ENCODE results near the gene PAK4.

GRCh38 chr19:39200066-39200802, 74.6 kb downstream of the PAK4 start:
- TF ChIP-seq CTCF (IDR thresholded peaks at IDR 0.05; ENCODE audit: low read depth, low read length, poor library complexity, severe bottlenecking) (no peak), EZH2phosphoT487 (IDR thresholded peaks at IDR 0.05; ENCODE audit: borderline replicate concordance, low read length) (no peak)
